ENCODE data around the gene OPA3. TPM values are rescaled to one million over a fixed set of nuclear protein-coding genes. Genes with fewer than 3 reads are reported as not detected.

OPA3 gene
- total RNA-seq, 1 experiment from 2014 or later, result 15.2 TPM

- Histone ChIP-seq H3K4me3 (peak within 1 kb of the TSS; percentile 56; the same call in 1 of the 2 replicates), H3K4me1 (replicated peaks; ENCODE audit: insufficient read depth) (peaks cover 14% of the 10 kb centered on the region; the same call in 1 of the 2 replicates), H3K9me3 (ENCODE audit: insufficient read depth, low read depth) (no peaks in the 10 kb centered on the region), H3F3A (ENCODE audit: insufficient read depth, low read depth) (peaks cover 46% of the 10 kb centered on the region), H3K9me2 (ENCODE audit: insufficient read depth) (no peaks in the 10 kb centered on the region), H3K27me3 (ENCODE audit: insufficient read depth, low read depth) (no peaks in the 10 kb centered on the region), H3K27ac (no peak within 1 kb of the TSS), H3K79me2 (ENCODE audit: low read depth) (no peaks in the 10 kb centered on the region), H3K4me2 (peak within 1 kb of the TSS; percentile 88), H4K20me1 (ENCODE audit: insufficient read depth) (0 out of 2 replicates have a peak, but pooled peaks cover 3% of the 10 kb centered on the region), H3K36me3 (ENCODE audit: low read depth) (no peaks in the 10 kb centered on the region), H2AFZ (peak within 1 kb of the TSS; percentile 86)
- no peak for DNase-seq
- ChIA-PET CTCF (no interaction called here), POLR2A (ENCODE audit: unreplicated experiment) (no interaction called here)
- BruUV-seq (replicated peaks), result no TSS peak
- no peak for TF ChIP-seq EZH2 (IDR thresholded peaks at IDR 0.05; ENCODE audit: low read depth)
- TF ChIP-seq CTCF (conservative IDR thresholded peaks at IDR 0.05), result no peak
- intact Hi-C loops (cut with micrococcal nuclease; ENCODE audit: unreplicated experiment), result no loop called here
Measured at GRCh38 chr19:45498411-45499195, 86.0 kb downstream of the OPA3 start, which contains the start of gene PPM1N. TSS of gene PPM1N (plus strand) at chr19:45498443. CDS start at chr19:45498473, 30 bp downstream.

- Histone ChIP-seq H4K20me1 (ENCODE audit: insufficient read depth) (0 out of 2 replicates have a peak, but pooled peaks cover 3% of the 10 kb centered on the region), H3K9me2 (ENCODE audit: insufficient read depth) (no peaks in the 10 kb centered on the region), H3K27me3 (ENCODE audit: insufficient read depth, low read depth) (no peaks in the 10 kb centered on the region), H3K4me1 (replicated peaks; ENCODE audit: insufficient read depth) (peaks cover 14% of the 10 kb centered on the region; the same call in 1 of the 2 replicates), H3K4me3 (no peak overlapping the region), H3K27ac (no peak overlapping the region), H3K9me3 (ENCODE audit: insufficient read depth, low read depth) (no peaks in the 10 kb centered on the region), H3K36me3 (ENCODE audit: low read depth) (no peaks in the 10 kb centered on the region), H2AFZ (no peak overlapping the region), H3K79me2 (ENCODE audit: low read depth) (no peaks in the 10 kb centered on the region), H3F3A (ENCODE audit: insufficient read depth, low read depth) (peaks cover 47% of the 10 kb centered on the region), H3K4me2 (0 out of 2 replicates have a peak overlapping the region, but pooled peaks have one; percentile 88)
- TSS peak; percentile 31 for BruUV-seq (replicated peaks)
- no peak for DNase-seq
- ChIA-PET POLR2A (ENCODE audit: unreplicated experiment) (interaction anchor here (0.7 kb wide), 1 partner anchor 153 kb away, joined by 3 read pairs; no protein-coding TSS in a partner anchor), CTCF (no interaction called here)
- TF ChIP-seq CTCF (conservative IDR thresholded peaks at IDR 0.05) (no peak), EZH2 (IDR thresholded peaks at IDR 0.05; ENCODE audit: low read depth) (no peak)
- intact Hi-C loops (cut with micrococcal nuclease; ENCODE audit: unreplicated experiment), result no loop called here
Measured at GRCh38 chr19:45497791-45498190, 86.8 kb downstream of the OPA3 start.

GRCh38 chr19:45496349-45496953 is 88.2 kb downstream of the OPA3 start:
- no peaks in the 10 kb centered on the region for H3K36me3 ChIP-seq (ENCODE audit: low read depth)
- no peak for TF ChIP-seq EZH2 (IDR thresholded peaks at IDR 0.05; ENCODE audit: low read depth)
- TF ChIP-seq CTCF (conservative IDR thresholded peaks at IDR 0.05), result no peak
- no peaks in the 10 kb centered on the region for H3K9me3 ChIP-seq (ENCODE audit: insufficient read depth, low read depth)
- intact Hi-C loops (cut with micrococcal nuclease; ENCODE audit: unreplicated experiment), result no loop called here
- H2AFZ ChIP-seq, result peak overlapping the region; percentile 80
- peaks cover 14% of the 10 kb centered on the region; the same call in 1 of the 2 replicates for H3K4me1 ChIP-seq (replicated peaks; ENCODE audit: insufficient read depth)
- ChIA-PET POLR2A (ENCODE audit: unreplicated experiment) (interaction anchor here (0.6 kb wide), 2 partner anchors 29 to 30 kb away, joined by 5 read pairs; no protein-coding TSS in a partner anchor), CTCF (interaction anchor here (0.5 to 1.1 kb wide), 2 partner anchors 11 to 91 kb away, joined by 3 to 6 read pairs; no protein-coding TSS in a partner anchor)
- peaks cover 47% of the 10 kb centered on the region for H3F3A ChIP-seq (ENCODE audit: insufficient read depth, low read depth)
- no peaks in the 10 kb centered on the region for H3K79me2 ChIP-seq (ENCODE audit: low read depth)
- H3K27ac ChIP-seq, result no peak overlapping the region
- 0 out of 2 replicates have a peak, but pooled peaks cover 3% of the 10 kb centered on the region for H4K20me1 ChIP-seq (ENCODE audit: insufficient read depth)
- peak in 1 of 2 experiments; percentile 45 for DNase-seq
- H3K9me2 ChIP-seq (ENCODE audit: insufficient read depth), result no peaks in the 10 kb centered on the region
- BruUV-seq (replicated peaks), result no TSS peak
- no peaks in the 10 kb centered on the region for H3K27me3 ChIP-seq (ENCODE audit: insufficient read depth, low read depth)
- H3K4me2 ChIP-seq, result peak overlapping the region; percentile 99
- peak overlapping the region; percentile 92 for H3K4me3 ChIP-seq

Measured in PC-9 (cell line).